GM12865 (cell line): ENCODE results near the gene SYNDIG1L.
"Not testable (repeated sequence)": the region's sequence is repeated elsewhere in the genome, so short reads cannot be mapped to it uniquely, and the experiment has no call there.

ENCODE experiments used
- DNase-seq: peaks from one replicate; pipeline ENCODE4 v3.0.0; 2010; ENCODE audit warnings: low read depth
- H3K4me3 ChIP-seq: 2 replicates; pipeline ENCODE4 v1.5.1; 2011; ENCODE audit warnings: mild to moderate bottlenecking, low read depth, low read length, control low read depth
- TF ChIP-seq, protein P1 (sequence below): IDR thresholded peaks from 2 replicates; pipeline ENCODE4 v1.5.1; 2011; ENCODE audit warnings: low read length, control low read depth, low read depth, inconsistent platforms; ENCODE audit not compliant: insufficient read depth; ENCODE audit errors: missing control alignments

SYNDIG1L gene

DNA sequence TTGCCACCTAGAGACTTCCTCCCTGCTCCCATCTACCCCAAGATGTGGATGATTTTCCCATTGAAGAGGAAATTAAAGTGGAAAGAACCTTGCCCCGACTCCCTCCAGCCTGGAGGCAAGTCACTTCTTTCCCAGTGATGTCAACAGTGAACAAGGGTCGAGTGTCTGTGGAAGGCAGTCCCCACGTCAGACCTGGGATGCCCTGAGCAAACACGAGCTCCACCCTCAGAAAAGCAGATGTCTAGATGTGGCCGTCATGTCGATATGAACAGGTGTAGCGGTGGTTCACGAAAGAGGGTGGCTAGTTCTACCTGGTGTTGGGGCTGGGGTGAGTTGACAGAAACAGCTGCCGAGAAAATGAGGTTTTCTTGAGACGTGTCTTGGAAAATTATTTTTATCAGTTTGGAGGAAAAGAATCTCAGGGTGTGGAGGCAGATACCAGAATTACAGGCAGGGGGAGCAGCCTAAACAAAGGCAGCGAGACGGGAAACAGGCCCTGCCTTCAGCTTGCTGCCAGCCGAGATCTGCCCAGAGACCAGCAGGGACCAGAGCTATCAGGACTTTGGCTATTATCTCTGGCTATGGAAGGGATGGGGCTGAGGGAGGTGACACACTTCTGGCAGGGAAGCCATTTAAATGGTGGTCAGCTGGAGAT lies 25.9 kb downstream of the SYNDIG1L start:
- no peak overlapping the region for H3K4me3 ChIP-seq
- DNase-seq = no peak
- TF ChIP-seq, protein P1, sequence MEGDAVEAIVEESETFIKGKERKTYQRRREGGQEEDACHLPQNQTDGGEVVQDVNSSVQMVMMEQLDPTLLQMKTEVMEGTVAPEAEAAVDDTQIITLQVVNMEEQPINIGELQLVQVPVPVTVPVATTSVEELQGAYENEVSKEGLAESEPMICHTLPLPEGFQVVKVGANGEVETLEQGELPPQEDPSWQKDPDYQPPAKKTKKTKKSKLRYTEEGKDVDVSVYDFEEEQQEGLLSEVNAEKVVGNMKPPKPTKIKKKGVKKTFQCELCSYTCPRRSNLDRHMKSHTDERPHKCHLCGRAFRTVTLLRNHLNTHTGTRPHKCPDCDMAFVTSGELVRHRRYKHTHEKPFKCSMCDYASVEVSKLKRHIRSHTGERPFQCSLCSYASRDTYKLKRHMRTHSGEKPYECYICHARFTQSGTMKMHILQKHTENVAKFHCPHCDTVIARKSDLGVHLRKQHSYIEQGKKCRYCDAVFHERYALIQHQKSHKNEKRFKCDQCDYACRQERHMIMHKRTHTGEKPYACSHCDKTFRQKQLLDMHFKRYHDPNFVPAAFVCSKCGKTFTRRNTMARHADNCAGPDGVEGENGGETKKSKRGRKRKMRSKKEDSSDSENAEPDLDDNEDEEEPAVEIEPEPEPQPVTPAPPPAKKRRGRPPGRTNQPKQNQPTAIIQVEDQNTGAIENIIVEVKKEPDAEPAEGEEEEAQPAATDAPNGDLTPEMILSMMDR = no peak

DNA sequence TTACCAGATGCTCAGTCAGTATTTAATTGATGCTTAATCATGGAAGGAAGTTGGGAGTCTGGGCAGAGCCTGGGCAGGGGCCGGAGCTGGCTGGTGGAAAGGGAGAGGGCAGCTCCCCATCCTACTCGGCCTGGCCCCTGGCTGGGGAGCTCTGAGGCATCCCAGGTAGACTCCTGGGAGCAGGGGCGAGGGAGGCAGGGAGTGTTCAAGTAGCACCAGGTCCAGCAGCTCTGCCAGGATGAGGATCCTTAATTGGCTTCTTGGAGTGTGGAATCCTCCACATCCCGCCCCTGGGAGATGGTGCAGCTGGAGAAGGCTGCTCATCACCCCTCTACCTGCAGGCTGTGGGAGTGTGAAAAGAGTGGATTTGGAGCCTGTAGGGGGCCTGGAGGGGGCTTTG lies 30.9 kb downstream of the SYNDIG1L start:
- TF ChIP-seq, protein P1 = no peak
- H3K4me3 ChIP-seq = no peak overlapping the region
- no peak for DNase-seq

DNA sequence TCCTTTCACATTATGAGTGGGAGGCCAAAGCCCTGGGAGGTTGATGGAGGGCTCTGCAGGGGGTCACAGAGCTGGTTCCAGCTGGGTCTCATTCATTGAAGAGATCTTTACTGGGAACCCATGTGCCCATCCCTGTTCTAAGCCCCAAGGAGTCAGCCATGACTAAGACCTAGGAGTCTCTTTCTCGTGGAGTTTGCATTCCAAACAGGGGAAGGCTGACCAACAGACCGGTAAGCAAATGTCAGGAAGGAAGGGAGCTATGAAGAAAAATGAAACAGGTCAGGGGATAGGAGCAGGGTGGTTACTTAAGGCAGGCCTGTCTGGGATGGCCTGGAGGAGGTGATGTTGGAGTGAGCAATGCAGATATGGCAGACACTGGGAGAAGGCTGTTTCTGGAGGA lies 31.5 kb downstream of the SYNDIG1L start:
- TF ChIP-seq, protein P1 = no peak
- no peak for DNase-seq
- H3K4me3 ChIP-seq = no peak overlapping the region

DNA sequence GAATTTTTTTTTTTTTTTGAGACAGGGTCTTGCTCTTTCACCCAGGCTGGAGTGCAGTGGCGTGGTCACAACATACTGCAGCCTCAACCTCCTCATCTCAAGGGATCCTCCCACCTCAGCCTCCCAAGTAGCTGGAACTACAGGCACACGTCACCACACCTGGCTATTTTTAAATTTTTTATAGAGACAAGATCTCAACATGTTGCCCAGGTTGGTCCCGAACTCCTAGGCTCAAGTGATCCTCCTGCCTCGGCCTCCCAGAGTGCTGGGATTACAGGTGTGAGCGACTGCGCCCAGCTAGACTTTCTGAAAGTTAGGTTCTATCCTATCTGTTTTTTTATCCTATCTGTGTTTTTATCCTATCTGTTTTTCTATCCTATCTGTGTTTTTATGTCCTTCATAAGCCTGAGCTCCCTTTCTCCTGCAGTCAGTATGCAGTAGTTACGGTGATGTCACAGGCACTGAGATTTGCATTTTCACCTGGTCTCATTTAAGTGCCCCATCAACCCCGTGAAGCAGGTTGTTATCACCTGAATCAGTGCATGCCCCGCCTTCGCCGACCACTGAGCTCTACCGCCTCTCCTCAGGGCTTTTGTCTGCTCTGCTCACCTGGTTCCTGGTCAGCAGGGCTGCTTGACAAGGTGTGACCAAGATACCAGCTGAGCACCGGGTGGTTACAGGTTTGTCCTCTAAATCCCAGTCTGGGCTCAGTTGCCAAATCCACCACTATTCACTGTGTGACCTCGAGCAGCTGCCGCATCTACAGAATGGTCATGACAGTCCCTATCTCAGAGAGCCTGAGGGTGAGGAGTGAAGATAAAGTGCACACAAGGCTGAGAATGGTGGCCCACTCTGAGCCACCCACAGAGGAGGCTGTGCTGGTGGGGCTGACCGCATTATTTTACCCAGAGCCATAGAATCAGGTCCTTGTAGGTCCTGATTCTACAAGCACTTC lies 33.1 kb downstream of the SYNDIG1L start:
- H3K4me3 ChIP-seq = no peak overlapping the region
- no peak for DNase-seq
- TF ChIP-seq, protein P1 = no peak

DNA sequence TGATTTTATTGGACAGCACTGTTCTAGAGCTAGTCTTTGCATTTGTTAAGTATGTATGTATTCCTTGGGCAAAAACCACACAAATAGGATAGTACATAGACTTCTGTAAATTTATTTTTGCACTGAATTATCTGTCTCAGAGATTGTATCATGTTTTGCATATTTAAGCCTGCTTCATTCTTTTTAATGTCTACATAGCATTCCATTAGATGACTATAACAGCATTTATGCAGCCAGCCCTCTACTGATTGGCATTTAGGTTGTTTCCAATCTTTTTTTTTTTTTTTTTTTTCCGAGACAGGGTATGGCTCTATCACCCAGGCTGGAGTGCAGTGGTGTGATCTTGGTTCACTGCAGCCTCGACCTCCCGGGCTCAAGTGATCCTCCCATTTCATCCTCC lies 34.5 kb downstream of the SYNDIG1L start:
- TF ChIP-seq, protein P1 = no peak

DNA sequence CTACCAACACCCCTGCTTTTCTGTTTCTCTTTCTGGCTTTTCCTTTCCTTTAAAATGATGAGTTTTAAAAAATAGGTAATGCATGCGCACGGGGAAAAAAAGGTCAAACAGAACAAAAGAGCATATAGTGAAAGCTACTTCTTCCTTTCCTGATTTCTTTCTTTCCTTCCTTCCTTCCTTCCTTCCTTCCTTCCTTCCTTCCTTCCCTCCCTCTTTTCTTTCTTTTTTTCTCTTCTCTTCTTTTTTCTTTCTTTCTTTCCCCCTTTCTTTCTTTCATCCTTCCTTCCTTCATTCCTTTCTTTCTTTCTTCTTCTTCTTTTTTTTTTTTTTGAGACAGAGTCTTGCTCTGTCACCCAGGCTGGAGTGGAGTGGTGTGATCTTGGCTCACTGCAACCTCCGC lies 35.5 kb downstream of the SYNDIG1L start:
- H3K4me3 ChIP-seq, DNase-seq: not testable (repeated sequence)

More for the DNA sequence above, 34.5 kb downstream of the SYNDIG1L start:
- DNase-seq = no peak
- no peak overlapping the region for H3K4me3 ChIP-seq

DNA sequence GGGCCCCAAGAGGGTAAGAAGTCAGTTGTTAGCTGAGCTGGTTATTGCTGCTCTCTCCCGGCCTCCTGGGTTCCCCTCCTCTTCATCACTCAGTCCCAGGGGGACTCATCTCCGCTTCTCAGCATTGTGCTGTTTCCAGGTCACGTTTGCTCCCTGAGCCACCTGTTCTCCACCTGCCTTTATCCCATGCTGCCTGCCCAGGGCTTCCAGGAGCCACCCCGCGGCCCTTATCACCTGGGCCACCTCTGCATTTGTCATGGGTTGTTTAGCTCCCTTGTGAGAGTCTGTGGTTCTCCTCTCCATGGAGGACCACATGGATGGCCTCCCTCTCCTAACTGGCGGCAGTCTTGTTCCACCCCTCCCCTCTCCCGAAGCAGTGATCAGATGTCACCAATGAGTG lies 36.0 kb downstream of the SYNDIG1L start:
- TF ChIP-seq, protein P1 = no peak
- H3K4me3 ChIP-seq = no peak overlapping the region
- no peak for DNase-seq
